HUDEP-2 (cell line): ENCODE measurements around the gene SEC24B.
A peak's percentile ranks its signal among the peaks of the same experiment; 100 is the strongest.
"Not testable (repeated sequence)": the region's sequence is repeated elsewhere in the genome, so short reads cannot be mapped to it uniquely, and the experiment has no call there.

Experiments
- DNase-seq, 76 experiments: peaks; one replicate each; lab custom pipeline; 2025; ENCODE audit not compliant: unreplicated experiment in 76 of 76; lab: John Stamatoyannopoulos, UW

Gene SEC24B

GRCh38 chr4:109432203-109432602 is 1.4 kb upstream of the SEC24B start:
- no peak for DNase-seq

- peak in 1 of 76 experiments; percentile 9 for DNase-seq
Observed at GRCh38 chr4:109432696-109433095, 919 bp upstream of the SEC24B start.

- peak in 27 of 76 experiments; percentile 1 to 68 (median 23) for DNase-seq
Observed at GRCh38 chr4:109434007-109434971, 674 bp downstream of the SEC24B start.

GRCh38 chr4:109435635-109436034 is 2.0 kb downstream of the SEC24B start:
- DNase-seq = no peak

- DNase-seq = no peak
Observed at GRCh38 chr4:109436504-109436903, 2.9 kb downstream of the SEC24B start.

- DNase-seq = no peak
Observed at GRCh38 chr4:109440948-109441347, 7.3 kb downstream of the SEC24B start.

GRCh38 chr4:109441862-109442458 is 8.3 kb downstream of the SEC24B start:
- DNase-seq = no peak

- no peak for DNase-seq
Observed at GRCh38 chr4:109444182-109444844, 10.7 kb downstream of the SEC24B start.

- DNase-seq = no peak
Observed at GRCh38 chr4:109447278-109447677, 13.7 kb downstream of the SEC24B start.

GRCh38 chr4:109451544-109452273 is 18.1 kb downstream of the SEC24B start:
- peak in 20 of 76 experiments; percentile 1 to 64 (median 19) for DNase-seq

- not testable (repeated sequence) for DNase-seq
Observed at GRCh38 chr4:109453110-109453509, 19.5 kb downstream of the SEC24B start.

GRCh38 chr4:109462297-109462696 is 28.7 kb downstream of the SEC24B start:
- DNase-seq = peak in 58 of 76 experiments; percentile 1 to 78 (median 34)

GRCh38 chr4:109462802-109463201 is 29.2 kb downstream of the SEC24B start:
- no peak for DNase-seq

- DNase-seq = no peak
Observed at GRCh38 chr4:109465069-109465468, 31.5 kb downstream of the SEC24B start.

- no peak for DNase-seq
Observed at GRCh38 chr4:109469915-109470314, 36.3 kb downstream of the SEC24B start.

GRCh38 chr4:109472343-109472761 is 38.7 kb downstream of the SEC24B start:
- no peak for DNase-seq

- no peak for DNase-seq
Observed at GRCh38 chr4:109473824-109474223, 40.2 kb downstream of the SEC24B start.

- no peak for DNase-seq
Observed at GRCh38 chr4:109486007-109486406, 52.4 kb downstream of the SEC24B start.

GRCh38 chr4:109494563-109494962 is 60.9 kb downstream of the SEC24B start:
- peak in 37 of 76 experiments; percentile 0 to 66 (median 18) for DNase-seq

- DNase-seq = peak in 59 of 76 experiments; percentile 1 to 74 (median 22)
Observed at GRCh38 chr4:109495514-109495913, 61.9 kb downstream of the SEC24B start.
